ENCODE data around the gene CPEB1.
"Not testable (repeated sequence)": the region's sequence is repeated elsewhere in the genome, so short reads cannot be mapped to it uniquely, and the experiment has no call there.

Gene CPEB1

DNA sequence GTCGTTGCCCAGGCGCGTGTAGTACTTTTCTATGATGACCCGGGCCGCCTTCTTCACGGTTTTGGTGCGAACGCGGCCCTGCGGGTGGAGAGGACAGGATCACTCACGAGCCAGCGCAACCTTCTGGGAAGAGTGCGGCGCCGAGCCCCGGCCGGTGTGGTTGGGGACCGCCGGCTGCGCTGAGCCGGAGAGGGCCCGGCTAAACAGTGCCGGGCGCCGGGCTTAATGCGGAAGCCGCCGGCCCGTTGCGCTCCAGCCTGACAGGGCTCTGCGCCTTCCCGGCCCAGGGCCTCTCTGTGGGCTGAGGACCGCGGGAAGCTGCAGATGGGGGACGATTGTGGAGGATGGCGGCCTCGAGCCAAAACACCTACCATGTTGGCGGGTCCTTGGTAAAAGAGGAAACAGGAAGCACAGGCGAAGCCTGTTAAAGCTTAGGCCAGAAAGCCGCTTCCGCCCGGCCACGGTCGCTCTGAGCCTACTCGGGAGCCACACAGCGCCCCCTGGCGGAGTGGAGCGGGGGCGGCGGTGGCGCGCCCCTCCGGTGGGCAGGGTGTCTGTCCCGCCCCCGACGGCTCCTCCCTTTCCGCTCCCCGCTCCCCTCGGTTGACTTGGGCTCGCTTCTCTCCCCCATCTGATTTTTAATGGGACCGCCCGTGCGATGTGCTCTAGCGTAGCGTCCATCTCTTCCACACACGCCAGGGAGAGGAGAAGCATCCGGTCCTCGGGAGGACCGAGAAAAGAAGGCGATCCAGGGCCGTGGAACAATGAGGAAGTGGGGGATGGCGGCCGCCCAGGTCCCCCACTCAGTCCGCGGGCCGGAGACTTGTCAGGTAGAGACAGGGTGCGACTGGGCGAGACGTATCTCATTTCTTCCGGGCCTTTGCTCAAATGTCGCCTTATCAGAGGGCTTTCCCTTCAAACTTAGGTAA is 106.8 kb downstream of the CPEB1 start, which contains the start of gene RPS17:
Gene RPS17, minus strand, starts transcription at position 403 of the 929 bp plus-strand sequence. Its CDS starts 29 bp downstream, at position 374.
- no peak for DNase-seq

DNA sequence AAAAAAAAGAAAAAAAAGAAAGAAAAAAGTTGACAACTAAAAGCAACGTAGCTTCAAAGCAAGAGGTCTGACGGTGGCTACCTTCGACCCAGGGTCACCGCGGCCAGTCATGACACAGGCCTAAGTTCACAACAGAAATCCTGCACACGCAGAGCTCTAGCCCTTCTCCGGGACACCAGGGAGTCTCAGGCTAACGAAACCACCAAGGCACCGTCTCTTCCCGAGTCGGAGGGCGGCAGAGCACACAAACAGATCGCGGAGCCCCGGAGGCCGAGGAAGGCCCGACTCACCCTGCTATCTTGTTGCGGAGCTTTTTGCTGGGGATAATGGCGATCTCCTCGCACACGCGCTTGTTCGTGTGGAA is 107.5 kb downstream of the CPEB1 start:
- DNase-seq, result no peak

DNA sequence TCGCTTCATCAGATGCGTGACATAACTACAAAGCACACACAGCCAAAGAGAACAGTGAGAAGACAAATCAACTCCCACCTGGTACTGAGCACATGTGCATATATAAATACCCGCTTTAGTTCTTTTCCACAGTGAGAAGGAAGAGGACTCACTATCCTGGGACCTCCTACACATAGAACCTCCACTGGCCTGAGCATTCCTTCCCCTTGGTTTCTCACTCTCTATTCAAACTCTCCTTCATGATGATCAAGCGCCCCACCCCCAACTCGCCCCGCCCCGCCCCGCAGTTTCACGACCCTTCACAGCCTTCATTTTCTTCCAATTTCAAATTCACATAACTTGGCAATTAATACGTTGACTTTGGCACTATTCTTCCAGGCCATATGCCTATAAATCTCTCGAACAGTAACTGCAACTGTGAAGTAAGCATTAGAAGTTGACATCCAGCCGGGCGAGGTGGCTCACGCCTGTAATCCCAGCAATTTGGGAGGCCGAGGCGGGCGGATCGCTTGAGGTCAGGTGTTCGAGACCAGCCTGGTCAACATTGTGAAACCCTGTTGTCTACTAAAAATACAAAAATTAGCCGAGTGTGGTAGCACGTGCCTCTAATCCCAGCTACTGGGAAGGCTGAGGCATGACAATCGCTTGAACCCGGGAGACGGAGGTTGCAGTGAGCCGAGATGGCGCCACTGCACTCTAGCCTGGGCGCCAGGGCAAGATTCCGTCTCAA is 108.0 kb downstream of the CPEB1 start:
- DNase-seq, result no peak

DNA sequence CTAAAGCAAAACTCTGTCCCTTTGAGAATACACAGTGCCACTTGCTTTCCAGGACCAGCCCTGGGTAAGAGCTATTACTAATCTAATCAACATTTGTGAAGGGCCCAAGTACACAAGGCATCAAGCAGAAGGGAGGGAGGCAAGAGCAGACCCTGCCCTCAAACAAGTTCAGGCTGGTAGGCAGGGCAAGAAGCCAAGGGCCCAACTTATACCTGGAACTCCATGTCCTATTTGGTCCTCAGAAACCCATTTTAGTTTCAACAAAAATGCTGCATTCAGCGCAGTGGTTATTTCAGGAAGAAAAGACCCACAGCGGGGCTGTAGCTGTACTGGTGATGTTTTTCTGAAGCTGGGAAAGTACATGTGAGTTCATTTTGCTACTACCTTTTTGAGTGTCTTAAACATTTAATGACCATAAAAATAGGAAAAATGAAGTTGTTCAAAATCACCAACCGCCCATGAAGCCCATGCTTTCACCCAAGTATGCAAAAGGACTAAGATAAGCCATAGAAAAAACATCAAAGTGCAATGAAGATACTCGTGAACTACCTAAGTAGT is 109.7 kb downstream of the CPEB1 start:
- no peak for DNase-seq

DNA sequence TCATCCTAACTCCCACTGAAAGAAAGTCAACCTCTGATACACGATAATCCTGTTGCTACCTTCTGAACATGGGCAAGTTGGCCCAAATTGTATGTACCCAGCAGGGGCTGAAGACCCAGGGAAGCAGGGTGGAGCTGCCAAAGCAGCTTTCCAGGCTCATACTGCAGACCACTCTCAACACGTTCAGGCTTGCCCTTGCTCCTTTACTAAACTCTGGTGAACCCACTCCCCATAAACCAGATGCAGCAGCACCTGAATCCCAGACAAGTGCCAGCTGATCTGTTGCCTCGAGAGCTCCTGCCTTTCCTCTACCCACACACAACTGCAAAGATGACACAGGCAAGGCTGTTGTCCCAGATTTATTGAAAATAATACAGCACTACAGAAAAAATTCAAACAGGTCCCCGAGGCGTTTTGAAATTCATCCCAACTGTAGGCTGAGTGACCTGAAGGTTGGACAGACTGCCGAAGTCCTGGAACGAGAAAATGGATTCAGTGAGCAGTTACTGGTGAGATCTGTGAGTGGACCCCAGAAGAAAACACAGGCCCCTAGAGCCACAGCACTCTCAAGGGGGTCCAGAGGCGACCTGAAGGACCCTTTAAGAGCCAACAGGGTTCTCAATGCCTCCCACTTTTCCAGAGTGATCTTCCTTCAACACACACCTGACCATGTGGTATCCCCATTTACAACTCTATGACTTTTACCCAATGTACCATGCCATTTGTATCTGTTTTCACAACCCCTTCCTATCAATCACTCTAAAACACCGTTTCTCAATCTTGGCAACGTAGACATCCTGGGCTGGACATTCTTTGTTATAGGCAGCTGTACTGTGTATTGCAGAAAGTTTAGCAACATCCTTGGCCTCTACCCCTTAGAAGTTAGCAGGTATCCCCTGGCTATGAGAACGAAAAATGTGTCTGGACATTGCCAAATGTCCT is 110.5 kb downstream of the CPEB1 start:
- DNase-seq, result no peak

DNA sequence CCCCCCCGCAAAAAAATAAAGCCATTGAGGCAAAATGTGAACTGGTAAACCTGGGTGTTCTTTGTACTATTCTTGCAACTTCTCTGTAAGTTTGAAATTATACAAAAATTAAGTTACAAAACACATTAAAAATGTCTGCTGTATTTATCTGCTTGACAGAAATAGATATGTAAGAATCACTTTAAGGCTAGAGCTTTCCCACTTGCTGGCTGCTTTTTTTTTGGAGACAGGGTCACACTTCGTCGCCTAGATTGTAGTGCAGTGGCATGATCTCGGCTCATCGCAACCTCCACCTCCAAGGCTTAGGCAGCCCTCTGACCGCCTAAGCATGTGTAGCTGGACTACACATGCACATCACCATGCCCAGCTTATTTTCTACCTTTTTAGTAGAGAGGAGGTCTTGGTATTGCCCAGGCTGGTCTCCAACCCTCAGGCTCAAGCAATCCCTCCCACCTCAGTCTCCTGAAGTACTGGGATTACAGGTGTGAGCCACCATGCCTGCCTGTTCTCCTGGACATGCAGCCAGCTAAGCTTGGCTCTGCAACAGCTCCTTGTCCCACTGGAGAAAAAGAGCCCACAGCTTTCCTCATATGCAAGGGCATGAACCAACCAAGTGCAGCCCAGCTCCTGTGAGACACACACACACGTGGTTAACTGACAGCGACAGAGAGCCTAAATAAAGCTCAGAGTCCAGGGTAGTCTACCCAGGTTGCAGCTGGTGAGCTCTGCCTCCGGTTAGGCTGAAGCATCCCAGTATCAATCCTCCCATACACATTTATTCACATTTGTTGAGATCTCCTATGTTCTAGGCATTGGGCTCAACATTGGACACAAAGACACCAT is 111.4 kb downstream of the CPEB1 start:
- no peak for DNase-seq

DNA sequence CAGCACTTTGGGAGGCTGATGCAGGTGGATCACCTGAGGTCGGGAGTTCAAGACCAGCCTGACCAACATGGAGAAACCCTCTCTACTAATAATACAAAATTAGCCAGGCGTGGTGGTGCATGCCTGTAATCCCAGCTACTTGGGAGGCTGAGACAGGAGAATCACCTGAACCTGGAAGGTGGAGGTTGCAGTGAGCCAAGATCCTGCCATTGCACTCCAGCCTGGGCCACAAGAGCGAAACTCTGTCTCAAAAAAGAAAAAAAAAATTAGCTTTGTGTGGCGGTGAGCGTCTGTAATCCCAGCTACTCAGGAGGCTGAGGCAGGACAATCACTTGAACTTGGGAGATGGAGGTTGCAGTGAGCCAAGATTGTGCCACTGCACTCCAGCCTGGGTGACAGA is 112.0 kb downstream of the CPEB1 start:
- DNase-seq, result not testable (repeated sequence)

DNA sequence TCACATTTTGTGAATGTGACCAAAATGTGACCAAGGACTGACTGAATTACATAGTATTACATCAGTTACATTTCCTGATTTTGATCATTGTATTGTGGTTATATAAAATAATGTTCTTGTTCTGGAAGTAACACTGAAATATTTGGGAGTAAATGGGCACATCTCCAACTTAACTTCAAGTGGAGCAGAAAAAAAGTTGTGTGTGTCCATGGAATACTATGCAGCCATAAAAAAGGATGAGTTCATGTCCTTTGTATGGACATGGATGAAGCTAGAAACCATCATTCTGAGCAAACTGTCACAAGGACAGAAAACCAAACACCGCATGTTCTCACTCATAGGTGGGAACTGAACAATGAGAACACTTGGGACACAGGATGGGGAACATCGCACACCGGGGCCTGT is 112.7 kb downstream of the CPEB1 start:
- not testable (repeated sequence) for DNase-seq

DNA sequence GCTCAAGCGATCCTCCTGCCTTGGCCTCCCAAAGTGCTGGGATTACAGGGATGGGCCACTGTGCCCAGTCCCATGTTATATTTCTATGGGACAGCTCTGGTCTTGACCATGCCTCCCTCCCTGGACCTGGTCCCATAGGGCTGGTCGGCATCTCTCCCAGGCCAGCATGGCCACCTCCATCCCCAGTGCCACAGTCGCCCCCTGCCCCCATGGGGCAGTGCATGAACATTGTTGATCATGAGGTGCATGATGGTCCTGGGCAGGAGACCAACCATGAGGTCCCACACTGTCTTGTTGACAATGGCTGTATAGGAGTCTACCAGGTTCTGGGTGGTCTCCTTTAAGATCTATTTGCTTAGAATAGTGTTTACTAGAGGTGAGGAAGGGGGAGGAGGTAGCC is 113.4 kb downstream of the CPEB1 start:
- no peak for DNase-seq

DNA sequence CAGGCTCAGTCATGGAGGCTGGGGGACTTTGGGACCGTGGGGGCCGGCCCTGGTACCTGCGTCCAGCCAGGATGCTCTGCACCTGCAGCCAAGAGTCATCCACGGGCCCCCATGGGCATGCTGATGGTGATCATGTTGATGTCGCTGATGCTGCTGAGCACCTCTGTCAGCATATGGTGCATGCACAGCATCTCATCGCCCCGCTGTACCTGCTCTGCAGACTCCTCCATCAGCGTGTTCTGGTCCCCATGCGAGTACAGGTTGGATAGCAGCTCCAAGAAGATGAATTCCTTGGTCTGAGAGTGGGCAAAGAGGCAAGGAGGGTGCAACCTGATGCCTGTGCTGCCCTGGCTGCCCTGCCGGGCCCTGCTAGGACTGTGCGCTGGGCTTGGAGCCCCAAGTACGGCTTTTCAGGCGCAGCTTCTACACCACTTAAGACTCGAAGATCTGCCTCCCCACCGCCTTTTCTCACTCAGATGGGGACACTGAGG is 114.1 kb downstream of the CPEB1 start:
- no peak for DNase-seq

DNA sequence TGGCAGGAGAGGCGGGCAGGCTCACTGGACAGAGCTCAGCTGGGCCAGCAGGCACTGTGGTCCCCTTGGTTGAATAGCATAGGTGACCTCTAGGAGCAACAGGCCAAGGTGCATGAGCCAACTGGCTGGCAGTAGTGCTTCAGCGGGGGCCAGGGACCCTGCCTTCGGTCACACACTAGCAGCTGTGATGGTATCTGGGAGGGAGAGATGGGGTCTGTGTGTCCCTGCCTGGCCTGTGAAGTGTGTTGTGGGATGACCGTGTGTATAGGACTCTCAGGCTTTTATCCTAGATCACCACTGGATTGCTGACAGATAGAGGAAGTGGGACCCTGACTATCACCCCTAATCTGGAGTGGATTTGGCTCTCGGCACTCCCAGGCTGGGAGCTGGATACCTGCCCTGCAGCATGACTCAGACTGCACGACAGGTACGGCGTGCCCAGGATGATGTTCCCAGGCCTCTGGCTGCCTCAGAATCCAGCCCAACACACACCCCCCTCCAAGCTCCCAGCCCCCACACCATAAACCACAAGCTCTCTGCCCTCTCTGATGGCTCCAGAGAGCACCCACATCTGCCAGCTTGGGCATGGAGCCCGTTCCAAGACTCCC is 114.7 kb downstream of the CPEB1 start:
- no peak for DNase-seq

DNA sequence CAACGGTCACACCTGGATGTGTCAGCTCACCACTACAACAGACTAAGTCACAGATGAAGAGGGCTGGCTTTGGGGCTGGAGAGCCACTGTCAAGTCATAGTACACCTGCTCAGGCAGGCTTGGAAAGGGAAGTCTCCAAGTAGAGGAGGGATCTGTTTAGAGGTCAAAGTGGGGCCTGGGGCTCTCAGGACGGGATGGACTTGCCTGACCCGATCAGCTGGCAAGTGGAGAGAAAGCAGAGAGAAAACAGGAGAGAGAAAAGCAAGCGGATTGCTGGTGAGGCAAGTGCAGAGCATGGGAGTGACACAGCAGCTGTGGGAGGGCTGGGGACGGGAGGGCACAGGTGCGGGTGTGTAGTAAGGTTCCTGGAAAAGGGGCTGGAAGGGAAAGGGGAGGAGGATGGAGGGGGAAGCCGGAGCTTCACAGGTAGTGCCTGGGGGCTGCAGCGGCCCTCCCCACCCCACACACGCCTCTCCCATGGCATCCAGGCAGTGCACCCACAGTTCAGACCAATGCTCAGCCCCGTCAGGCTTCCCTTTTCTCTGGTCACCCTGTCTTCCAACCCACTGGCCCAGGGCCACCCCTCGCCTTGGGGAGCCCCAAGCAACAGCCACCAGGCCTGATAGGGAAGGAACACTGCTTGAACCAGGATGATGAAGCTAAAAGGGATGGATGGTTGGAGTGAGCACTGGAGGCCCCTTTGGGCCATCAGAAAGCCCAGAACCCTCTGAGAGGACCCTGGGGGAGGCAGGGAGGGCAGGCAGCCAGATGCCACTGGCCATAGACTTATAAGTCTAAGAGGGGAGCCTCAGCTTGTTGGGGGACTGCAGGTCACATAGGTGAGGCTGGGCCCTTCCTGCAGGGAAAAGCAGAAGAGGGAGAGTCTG is 115.4 kb downstream of the CPEB1 start:
- no peak for DNase-seq

DNA sequence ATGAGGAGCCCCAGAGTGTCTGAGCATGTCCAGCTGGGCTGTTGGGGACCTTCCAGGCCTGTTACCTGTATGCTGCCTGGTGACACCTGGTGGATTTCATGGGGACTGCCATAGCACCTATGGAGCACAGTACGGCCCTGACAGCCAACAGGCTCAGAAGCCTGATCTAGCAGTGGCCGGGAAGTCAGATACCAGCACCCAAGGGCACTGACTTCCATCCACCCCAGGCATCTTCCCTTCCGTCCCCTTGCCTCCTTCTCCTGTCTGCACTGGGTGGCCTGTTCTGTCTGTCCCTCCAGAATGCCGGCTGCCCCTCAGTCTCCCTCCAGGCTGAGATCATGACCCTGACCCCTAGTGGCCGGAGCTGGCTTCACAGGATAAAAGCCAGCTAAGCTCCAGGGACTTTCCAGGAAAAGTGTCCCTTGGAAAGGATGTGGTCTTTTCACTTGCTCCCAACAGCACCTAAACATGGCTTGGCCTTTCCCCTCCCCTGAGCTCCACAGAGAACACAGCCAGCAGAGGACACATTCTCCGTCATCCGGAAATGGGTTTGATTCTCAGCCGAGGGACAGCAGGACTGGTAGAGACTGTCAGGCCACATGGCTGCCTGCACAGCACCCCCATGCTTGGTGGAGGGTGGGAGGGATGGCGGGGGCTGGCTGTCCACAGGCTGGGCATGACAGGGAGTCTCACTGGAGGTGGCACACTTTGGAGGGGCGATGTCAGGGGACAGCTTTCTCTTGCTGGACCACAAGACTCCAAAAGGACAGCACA is 116.4 kb downstream of the CPEB1 start:
- DNase-seq, result no peak

DNA sequence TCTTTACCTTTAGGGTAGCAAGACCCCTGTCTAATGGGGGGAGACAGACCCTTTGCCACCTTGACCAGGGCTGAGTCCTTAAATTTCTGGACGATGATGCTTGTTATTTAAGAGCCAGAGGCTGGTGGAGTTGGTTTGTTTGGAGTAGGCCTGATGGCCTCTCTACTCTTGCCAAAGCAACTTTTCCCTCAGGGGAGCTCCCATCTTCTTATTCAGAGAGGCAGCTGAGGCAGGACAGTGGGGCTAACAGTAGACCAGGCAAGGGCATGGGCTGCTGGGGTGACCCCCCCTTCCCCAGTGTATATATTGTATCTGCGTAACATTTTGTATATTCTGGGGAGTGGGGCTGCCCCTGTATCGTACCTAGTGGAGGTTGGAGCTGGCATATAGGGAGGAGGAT is 117.2 kb downstream of the CPEB1 start:
- no peak for DNase-seq

DNA sequence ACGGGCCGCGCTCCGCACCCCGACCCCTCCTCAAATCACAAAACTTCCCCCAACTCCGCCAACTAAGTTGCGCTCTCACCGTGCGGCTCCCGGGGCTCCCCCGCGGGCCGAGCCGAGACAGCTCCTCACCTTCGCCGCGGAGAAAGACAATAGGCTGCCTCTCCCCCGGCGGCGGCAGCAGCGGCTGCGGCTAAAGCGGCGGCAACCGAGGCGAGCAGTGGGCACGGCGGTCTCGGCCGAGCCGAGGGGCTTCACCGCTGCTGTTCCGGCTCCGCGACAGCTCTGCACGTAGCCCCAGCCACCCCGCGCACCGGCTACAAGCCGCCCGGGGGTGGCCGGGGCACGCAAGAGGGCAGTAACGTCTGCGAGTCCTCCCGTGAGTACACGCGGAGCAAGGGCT is 133.6 kb downstream of the CPEB1 start:
- DNase-seq, result not testable (repeated sequence)

DNA sequence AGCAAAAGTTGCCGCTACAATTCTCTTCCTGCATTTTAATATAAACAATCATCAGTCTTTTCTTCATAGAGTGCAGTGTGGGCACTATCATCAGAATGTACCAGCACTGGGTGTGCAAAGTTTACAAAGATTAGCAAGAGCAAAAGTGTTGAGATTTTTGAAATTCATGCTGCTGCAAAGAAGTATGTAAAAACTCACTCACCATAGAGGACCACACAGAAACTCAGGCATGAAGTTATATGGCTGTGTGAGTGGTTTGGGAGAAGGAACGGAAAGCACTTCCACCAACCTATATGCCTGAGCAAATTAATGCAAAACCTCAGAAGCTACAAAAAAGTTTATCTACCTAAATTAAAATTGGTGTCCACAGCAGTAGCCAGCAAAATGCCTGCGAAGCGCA is 139.5 kb downstream of the CPEB1 start:
- DNase-seq, result not testable (repeated sequence)

DNA sequence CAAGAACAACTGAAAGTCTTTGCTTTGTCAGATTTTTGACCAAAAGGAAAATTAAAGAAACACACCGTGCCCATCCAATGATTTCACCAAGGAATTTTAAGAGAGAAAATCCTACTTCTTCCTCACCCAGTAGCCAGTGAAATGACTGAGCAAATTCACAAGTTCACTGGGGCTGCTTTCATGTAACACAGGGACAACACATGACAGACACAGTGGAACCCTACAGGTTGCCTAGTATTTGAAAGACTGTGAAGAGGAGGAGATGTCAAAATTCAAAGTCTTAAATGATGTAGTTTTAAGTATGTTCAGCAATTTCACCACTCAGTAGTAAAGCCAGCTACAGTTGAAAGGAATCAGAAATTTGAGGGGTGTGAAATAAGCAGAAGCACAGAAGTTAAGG is 140.1 kb downstream of the CPEB1 start:
- DNase-seq, result not testable (repeated sequence)

DNA sequence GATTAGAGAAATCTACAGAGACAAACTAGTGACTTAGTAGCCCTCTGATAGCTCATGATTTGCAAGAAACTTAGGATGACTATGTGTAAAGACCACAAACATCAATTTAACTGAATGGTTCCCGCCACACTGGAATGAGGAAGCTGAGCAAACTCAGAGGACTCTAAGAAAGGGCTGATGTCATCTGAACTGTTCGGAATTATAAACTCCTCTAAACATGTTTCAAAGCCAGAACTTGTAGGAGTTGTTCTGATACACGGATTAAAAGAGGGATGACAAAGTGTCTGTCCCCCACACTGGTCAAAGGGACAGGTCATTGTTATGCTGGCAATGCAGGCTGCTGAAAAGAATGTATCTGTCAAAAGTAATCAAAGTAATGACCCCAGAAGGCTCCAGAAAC is 141.3 kb downstream of the CPEB1 start:
- DNase-seq, result not testable (repeated sequence)

DNA sequence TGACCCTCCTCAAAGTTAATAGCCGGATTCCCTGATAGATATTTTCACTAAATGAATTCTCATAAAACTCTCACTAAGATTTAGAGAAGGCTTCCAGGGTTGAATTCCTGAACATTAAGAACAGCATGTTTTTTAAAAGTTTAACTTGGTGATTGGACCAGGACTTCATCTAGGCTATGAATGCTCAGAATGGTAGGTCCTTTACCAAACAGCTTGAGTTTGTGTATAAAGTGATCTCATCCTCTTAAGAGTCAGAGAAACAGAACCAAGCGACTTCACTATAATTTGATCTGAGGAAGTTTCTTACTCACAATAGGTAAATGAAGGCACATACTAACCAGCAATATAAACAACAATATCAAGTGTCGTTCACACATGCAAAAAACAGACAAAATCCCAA is 143.1 kb downstream of the CPEB1 start:
- DNase-seq, result not testable (repeated sequence)

Data from NCI-H1436 (cell line).